ENCODE measurements around the gene ZNRD2. TPM values are rescaled to one million over a fixed set of nuclear protein-coding genes. Genes with fewer than 3 reads are reported as not detected.

ZNRD2 gene
- total RNA-seq, 2 experiments from 2014 or later, result 50.7 to 56.4 TPM

GRCh38 chr11:65548395-65548794 lies 21.9 kb upstream of the ZNRD2 start:
- Mint-ChIP-seq H3K9me3 (ENCODE audit: low read depth) (no peaks in the 10 kb centered on the region), H3K4me3 (peak overlapping the region; percentile 13), H3K36me3 (ENCODE audit: low read depth) (peaks cover 28% of the 10 kb centered on the region), H3K27me3 (no peaks in the 10 kb centered on the region), H3K27ac (peak overlapping the region; percentile 9), H3K4me1 (peaks cover 58% of the 10 kb centered on the region)
- DNase-seq (no peak), ATAC-seq (no peak)
- intact Hi-C loops (cut with DNase I, micrococcal nuclease), result no loop called here
- ChIA-PET CTCF (interaction anchor here (0.7 kb wide), 1 partner anchor 587 kb away, joined by 3 read pairs; no protein-coding TSS in a partner anchor), POLR2A (interaction anchor here (0.5 kb wide), 1 partner anchor 849 kb away, joined by 3 read pairs; no protein-coding TSS in a partner anchor)

- peaks cover 27% of the 10 kb centered on the region for H3K36me3 Mint-ChIP-seq (ENCODE audit: low read depth)
- CTCF ChIA-PET, result interaction anchor here (0.7 kb wide), 1 partner anchor 586 kb away, joined by 3 read pairs; no protein-coding TSS in a partner anchor
- H3K9me3 Mint-ChIP-seq (ENCODE audit: low read depth), result no peaks in the 10 kb centered on the region
- H3K4me1 Mint-ChIP-seq, result peaks cover 58% of the 10 kb centered on the region
- DNase-seq (no peak), ATAC-seq (no peak)
- no peaks in the 10 kb centered on the region for H3K27me3 Mint-ChIP-seq
- intact Hi-C loops (cut with DNase I, micrococcal nuclease), result no loop called here
- no peak overlapping the region for H3K4me3 Mint-ChIP-seq
- H3K27ac Mint-ChIP-seq, result no peak overlapping the region
- POLR2A ChIA-PET, result interaction anchor here (0.5 to 0.7 kb wide), 3 partner anchors 27 to 850 kb away, joined by 3 to 7 read pairs (median 5); partner anchors contain the start of gene EHBP1L1
These were observed 21.2 kb upstream of the ZNRD2 start for GRCh38 chr11:65549096-65549495.

GRCh38 chr11:65551572-65552387 lies 18.5 kb upstream of the ZNRD2 start:
- ChIA-PET CTCF (interaction anchor here (0.5 to 2.3 kb wide), 7 partner anchors 10 to 257 kb away, joined by 3 to 5 read pairs (median 4); partner anchors contain the start of genes EHBP1L1 and SCYL1), POLR2A (no interaction called here)
- ATAC-seq (peak; percentile 51), DNase-seq (peak; percentile 79)
- H3K27ac Mint-ChIP-seq, result peak overlapping the region; percentile 59
- H3K36me3 Mint-ChIP-seq (ENCODE audit: low read depth), result peaks cover 23% of the 10 kb centered on the region
- no peaks in the 10 kb centered on the region for H3K9me3 Mint-ChIP-seq (ENCODE audit: low read depth)
- H3K4me3 Mint-ChIP-seq, result no peak overlapping the region
- intact Hi-C loops (cut with DNase I, micrococcal nuclease), result loop anchor here in 1 of 2 experiments (5.0 kb wide), 1 partner anchor 1784 kb away; the partner anchor contains the start of gene ZFTA
- peaks cover 70% of the 10 kb centered on the region for H3K4me1 Mint-ChIP-seq
- H3K27me3 Mint-ChIP-seq, result no peaks in the 10 kb centered on the region

- Mint-ChIP-seq H3K4me1 (peaks cover 71% of the 10 kb centered on the region), H3K27ac (peak overlapping the region; percentile 1), H3K36me3 (ENCODE audit: low read depth) (peaks cover 23% of the 10 kb centered on the region), H3K4me3 (no peak overlapping the region), H3K9me3 (ENCODE audit: low read depth) (no peaks in the 10 kb centered on the region), H3K27me3 (no peaks in the 10 kb centered on the region)
- intact Hi-C loops (cut with DNase I, micrococcal nuclease), result loop anchor here in 1 of 2 experiments (5.0 kb wide), 1 partner anchor 1785 kb away; the partner anchor contains the start of gene ZFTA
- DNase-seq, result no peak
- ChIA-PET POLR2A (no interaction called here), CTCF (interaction anchor here (0.5 to 2.3 kb wide), 6 partner anchors 11 to 257 kb away, joined by 3 to 5 read pairs (median 4); partner anchors contain the start of gene SCYL1)
- no peak for ATAC-seq
These were observed 17.8 kb upstream of the ZNRD2 start for GRCh38 chr11:65552388-65552951.

- ChIA-PET POLR2A (no interaction called here), CTCF (interaction anchor here (2.3 kb wide), 1 partner anchor 12 kb away, joined by 5 read pairs; no protein-coding TSS in a partner anchor)
- Mint-ChIP-seq H3K27me3 (no peaks in the 10 kb centered on the region), H3K4me3 (peak overlapping the region; percentile 34), H3K9me3 (ENCODE audit: low read depth) (no peaks in the 10 kb centered on the region), H3K36me3 (ENCODE audit: low read depth) (peaks cover 18% of the 10 kb centered on the region), H3K27ac (no peak overlapping the region), H3K4me1 (peaks cover 62% of the 10 kb centered on the region)
- intact Hi-C loops (cut with DNase I, micrococcal nuclease), result loop anchor here (2.0 to 5.0 kb wide), 2 partner anchors 17 to 1786 kb away; partner anchors contain the start of genes ZFTA (in 1 of the 2) and ZNRD2 (in 1 of the 2)
- DNase-seq (peak; percentile 87), ATAC-seq (peak; percentile 63)
These were observed 16.8 kb upstream of the ZNRD2 start for GRCh38 chr11:65553301-65554001.

- CTCF ChIA-PET, result interaction anchor here (1.2 to 1.4 kb wide), 2 partner anchors 11 to 40 kb away, joined by 4 to 6 read pairs; no protein-coding TSS in a partner anchor
- intact Hi-C loops (cut with DNase I, micrococcal nuclease), result loop anchor here (2.0 to 5.0 kb wide), 2 partner anchors 17 to 1787 kb away; partner anchors contain the start of genes ZFTA (in 1 of the 2) and ZNRD2 (in 1 of the 2)
- DNase-seq (peak; percentile 21), ATAC-seq (no peak)
- H3K4me1 Mint-ChIP-seq, result peaks cover 59% of the 10 kb centered on the region
- POLR2A ChIA-PET, result no interaction called here
- peak overlapping the region; percentile 39 for H3K27ac Mint-ChIP-seq
- peak overlapping the region; percentile 34 for H3K4me3 Mint-ChIP-seq
- peaks cover 17% of the 10 kb centered on the region for H3K36me3 Mint-ChIP-seq (ENCODE audit: low read depth)
- H3K9me3 Mint-ChIP-seq (ENCODE audit: low read depth), result no peaks in the 10 kb centered on the region
- no peaks in the 10 kb centered on the region for H3K27me3 Mint-ChIP-seq
These were observed 16.0 kb upstream of the ZNRD2 start for GRCh38 chr11:65554057-65554818.

GRCh38 chr11:65554842-65555430 lies 15.3 kb upstream of the ZNRD2 start:
- H3K4me3 Mint-ChIP-seq, result peak overlapping the region; percentile 1
- H3K27me3 Mint-ChIP-seq, result no peaks in the 10 kb centered on the region
- peaks cover 13% of the 10 kb centered on the region for H3K36me3 Mint-ChIP-seq (ENCODE audit: low read depth)
- no peak for ATAC-seq
- peaks cover 60% of the 10 kb centered on the region for H3K4me1 Mint-ChIP-seq
- ChIA-PET POLR2A (interaction anchor here (0.8 kb wide), 1 partner anchor 11 kb away, joined by 4 read pairs; no protein-coding TSS in a partner anchor), CTCF (interaction anchor here (0.6 to 1.4 kb wide), 4 partner anchors 11 to 280 kb away, joined by 3 to 6 read pairs (median 4); no protein-coding TSS in a partner anchor)
- intact Hi-C loops (cut with DNase I, micrococcal nuclease), result loop anchor here (2.0 to 5.0 kb wide), 2 partner anchors 16 to 1788 kb away; partner anchors contain the start of genes ZFTA (in 1 of the 2) and ZNRD2 (in 1 of the 2)
- peak; percentile 27 for DNase-seq
- H3K27ac Mint-ChIP-seq, result peak overlapping the region; percentile 39
- H3K9me3 Mint-ChIP-seq (ENCODE audit: low read depth), result no peaks in the 10 kb centered on the region

GRCh38 chr11:65555693-65556231 lies 14.5 kb upstream of the ZNRD2 start:
- no peaks in the 10 kb centered on the region for H3K27me3 Mint-ChIP-seq
- POLR2A ChIA-PET, result interaction anchor here (0.8 kb wide), 1 partner anchor 10 kb away, joined by 4 read pairs; no protein-coding TSS in a partner anchor
- H3K4me1 Mint-ChIP-seq, result peaks cover 68% of the 10 kb centered on the region
- H3K4me3 Mint-ChIP-seq, result peak overlapping the region; percentile 77
- H3K27ac Mint-ChIP-seq, result peak overlapping the region; percentile 85
- DNase-seq (peak; percentile 64), ATAC-seq (no peak)
- H3K36me3 Mint-ChIP-seq (ENCODE audit: low read depth), result peaks cover 11% of the 10 kb centered on the region
- CTCF ChIA-PET, result interaction anchor here (0.6 to 1.4 kb wide), 4 partner anchors 10 to 280 kb away, joined by 3 to 6 read pairs (median 4); no protein-coding TSS in a partner anchor
- H3K9me3 Mint-ChIP-seq (ENCODE audit: low read depth), result no peaks in the 10 kb centered on the region
- intact Hi-C loops (cut with DNase I, micrococcal nuclease), result loop anchor here in 1 of 2 experiments (2.0 kb wide), 1 partner anchor 15 kb away; the partner anchor contains the start of gene ZNRD2

GRCh38 chr11:65556470-65557279 lies 13.6 kb upstream of the ZNRD2 start:
- Mint-ChIP-seq H3K4me3 (peak overlapping the region; percentile 77), H3K9me3 (ENCODE audit: low read depth) (no peaks in the 10 kb centered on the region), H3K36me3 (ENCODE audit: low read depth) (peaks cover 4% of the 10 kb centered on the region), H3K27ac (peak overlapping the region; percentile 85), H3K27me3 (no peaks in the 10 kb centered on the region), H3K4me1 (peaks cover 63% of the 10 kb centered on the region)
- POLR2A ChIA-PET, result no interaction called here
- intact Hi-C loops (cut with DNase I, micrococcal nuclease), result no loop called here
- CTCF ChIA-PET, result interaction anchor here (1.0 to 1.2 kb wide), 3 partner anchors 15 to 169 kb away, joined by 3 read pairs; no protein-coding TSS in a partner anchor
- ATAC-seq (no peak), DNase-seq (peak; percentile 49)

All from activated CD4-positive, alpha-beta T cell treated with anti-CD3 and anti-CD28 coated beads for 36 hours (primary cell).